Astrocyte (in vitro differentiated cells and primary cell): ENCODE data around the gene PELO.

Experiments used
- EZH2 ChIP-seq: IDR thresholded peaks from 2 replicates; pipeline ENCODE4 v1.6.1; 2012; ENCODE audit warnings: mild to moderate bottlenecking, low read length, inconsistent platforms; ENCODE audit not compliant: insufficient read depth
- TF ChIP-seq, protein P1 (sequence below): IDR thresholded peaks from 2 replicates; pipeline ENCODE4 v1.5.1; 2011; ENCODE audit warnings: low read depth, mild to moderate bottlenecking, inconsistent platforms, low read length, moderate library complexity; ENCODE audit not compliant: insufficient read depth

DNA sequence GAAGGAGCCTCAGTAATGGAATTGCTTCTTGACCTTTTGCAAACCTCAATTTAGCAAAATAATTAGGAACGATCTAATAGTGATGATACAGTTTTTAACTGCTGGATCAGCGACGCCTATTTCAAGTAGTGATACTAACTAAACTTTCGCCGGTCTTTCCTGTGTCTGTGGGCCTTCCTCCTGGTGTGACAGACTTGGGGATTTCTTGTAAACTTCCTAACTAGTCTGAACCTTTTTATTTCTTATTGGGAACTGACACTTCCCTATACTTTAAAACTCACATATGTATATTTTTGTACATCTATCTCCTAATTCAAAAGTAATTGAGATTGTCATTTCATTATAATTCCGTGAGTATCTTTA, 15.2 kb downstream of the PELO start:
- TF ChIP-seq, protein P1, sequence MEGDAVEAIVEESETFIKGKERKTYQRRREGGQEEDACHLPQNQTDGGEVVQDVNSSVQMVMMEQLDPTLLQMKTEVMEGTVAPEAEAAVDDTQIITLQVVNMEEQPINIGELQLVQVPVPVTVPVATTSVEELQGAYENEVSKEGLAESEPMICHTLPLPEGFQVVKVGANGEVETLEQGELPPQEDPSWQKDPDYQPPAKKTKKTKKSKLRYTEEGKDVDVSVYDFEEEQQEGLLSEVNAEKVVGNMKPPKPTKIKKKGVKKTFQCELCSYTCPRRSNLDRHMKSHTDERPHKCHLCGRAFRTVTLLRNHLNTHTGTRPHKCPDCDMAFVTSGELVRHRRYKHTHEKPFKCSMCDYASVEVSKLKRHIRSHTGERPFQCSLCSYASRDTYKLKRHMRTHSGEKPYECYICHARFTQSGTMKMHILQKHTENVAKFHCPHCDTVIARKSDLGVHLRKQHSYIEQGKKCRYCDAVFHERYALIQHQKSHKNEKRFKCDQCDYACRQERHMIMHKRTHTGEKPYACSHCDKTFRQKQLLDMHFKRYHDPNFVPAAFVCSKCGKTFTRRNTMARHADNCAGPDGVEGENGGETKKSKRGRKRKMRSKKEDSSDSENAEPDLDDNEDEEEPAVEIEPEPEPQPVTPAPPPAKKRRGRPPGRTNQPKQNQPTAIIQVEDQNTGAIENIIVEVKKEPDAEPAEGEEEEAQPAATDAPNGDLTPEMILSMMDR, result no peak
- no peak for TF ChIP-seq EZH2
